ENCODE measurements around the gene FTHL17.

FTHL17 gene

GRCh38 chrX:31112226-31112999 is 40.6 kb upstream of the FTHL17 start:
- no CpG with 5 or more reads among the region's 5 CpGs for WGBS (ENCODE audit: extremely low coverage, insufficient coverage, insufficient read length)

GRCh38 chrX:31110657-31111056 is 38.8 kb upstream of the FTHL17 start:
- H3K4me1 ChIP-seq (ENCODE audit: control insufficient read depth in 1 of 2, insufficient read depth in 2 of 2, low read length in 2 of 2): no peaks in the 10 kb centered on the region
- H2BK5ac ChIP-seq (ENCODE audit: low read depth, low read length, poor library complexity): no peak overlapping the region
- no peak overlapping the region for H3K9ac ChIP-seq (ENCODE audit: low read length)
- H3K23ac ChIP-seq (ENCODE audit: low read length): no peak overlapping the region
- H2BK120ac ChIP-seq (ENCODE audit: insufficient read depth, low read length, poor library complexity): no peak overlapping the region
- no peak overlapping the region for H2AFZ ChIP-seq (ENCODE audit: insufficient read depth, low read length, poor library complexity)
- no peak overlapping the region for H3K27ac ChIP-seq (ENCODE audit: low read depth, low read length)
- no peak overlapping the region for H4K8ac ChIP-seq (ENCODE audit: low read depth, low read length)
- H3K79me2 ChIP-seq (ENCODE audit: control insufficient read depth, insufficient read depth, low read length, poor library complexity): no peaks in the 10 kb centered on the region
- no CpG with 5 or more reads among the region's 6 CpGs for WGBS (ENCODE audit: extremely low coverage, insufficient coverage, insufficient read length)
- H4K12ac ChIP-seq (ENCODE audit: low read depth, low read length): no peak overlapping the region
- H4K91ac ChIP-seq (ENCODE audit: low read depth, low read length): no peak overlapping the region
- H3K14ac ChIP-seq (ENCODE audit: low read length): no peak overlapping the region
- H3K4me2 ChIP-seq (ENCODE audit: low read length): no peak overlapping the region
- no peak for DNase-seq
- H3K36me3 ChIP-seq (ENCODE audit: control insufficient read depth in 1 of 2, insufficient read depth in 2 of 2, low read length in 2 of 2): no peaks in the 10 kb centered on the region
- H3K9me3 ChIP-seq (ENCODE audit: insufficient read depth, low read depth, low read length): no peaks in the 10 kb centered on the region
- no peak overlapping the region for H2AK5ac ChIP-seq (ENCODE audit: low read length)
- H3K4me3 ChIP-seq (ENCODE audit: low read depth, low read length): no peak overlapping the region
- no peak overlapping the region for H2BK12ac ChIP-seq (ENCODE audit: low read length)
- H3K27me3 ChIP-seq (ENCODE audit: insufficient read depth, low read length): no peaks in the 10 kb centered on the region
- H3K18ac ChIP-seq (ENCODE audit: low read length): no peak overlapping the region
- H3K4ac ChIP-seq (ENCODE audit: low read depth, low read length): no peak overlapping the region
- H3K79me1 ChIP-seq (ENCODE audit: low read length): no peaks in the 10 kb centered on the region

More at GRCh38 chrX:31112226-31112999, 40.6 kb upstream of the FTHL17 start:
- no peak overlapping the region for H4K91ac ChIP-seq (ENCODE audit: low read depth, low read length)
- no peak overlapping the region for H3K27ac ChIP-seq (ENCODE audit: low read depth, low read length)
- no peaks in the 10 kb centered on the region for H3K79me2 ChIP-seq (ENCODE audit: control insufficient read depth, insufficient read depth, low read length, poor library complexity)
- no peak overlapping the region for H3K23ac ChIP-seq (ENCODE audit: low read length)
- H2BK120ac ChIP-seq (ENCODE audit: insufficient read depth, low read length, poor library complexity): no peak overlapping the region
- DNase-seq: no peak
- no peak overlapping the region for H2BK12ac ChIP-seq (ENCODE audit: low read length)
- no peaks in the 10 kb centered on the region for H3K79me1 ChIP-seq (ENCODE audit: low read length)
- no peak overlapping the region for H4K8ac ChIP-seq (ENCODE audit: low read depth, low read length)
- no peak overlapping the region for H3K4ac ChIP-seq (ENCODE audit: low read depth, low read length)
- no peaks in the 10 kb centered on the region for H3K27me3 ChIP-seq (ENCODE audit: insufficient read depth, low read length)
- H3K4me2 ChIP-seq (ENCODE audit: low read length): no peak overlapping the region
- H3K14ac ChIP-seq (ENCODE audit: low read length): no peak overlapping the region
- H3K18ac ChIP-seq (ENCODE audit: low read length): no peak overlapping the region
- no peak overlapping the region for H2AK5ac ChIP-seq (ENCODE audit: low read length)
- no peaks in the 10 kb centered on the region for H3K36me3 ChIP-seq (ENCODE audit: control insufficient read depth in 1 of 2, insufficient read depth in 2 of 2, low read length in 2 of 2)
- no peaks in the 10 kb centered on the region for H3K9me3 ChIP-seq (ENCODE audit: insufficient read depth, low read depth, low read length)
- H3K4me1 ChIP-seq (ENCODE audit: control insufficient read depth in 1 of 2, insufficient read depth in 2 of 2, low read length in 2 of 2): no peaks in the 10 kb centered on the region
- H3K4me3 ChIP-seq (ENCODE audit: low read depth, low read length): no peak overlapping the region
- H2BK5ac ChIP-seq (ENCODE audit: low read depth, low read length, poor library complexity): no peak overlapping the region
- no peak overlapping the region for H4K12ac ChIP-seq (ENCODE audit: low read depth, low read length)
- H2AFZ ChIP-seq (ENCODE audit: insufficient read depth, low read length, poor library complexity): no peak overlapping the region
- H3K9ac ChIP-seq (ENCODE audit: low read length): no peak overlapping the region

- no peaks in the 10 kb centered on the region for H3K9me3 ChIP-seq (ENCODE audit: insufficient read depth, low read depth, low read length)
- H2AK5ac ChIP-seq (ENCODE audit: low read length): no peak overlapping the region
- peak; percentile 4 to 23 for DNase-seq
- no peak overlapping the region for H3K23ac ChIP-seq (ENCODE audit: low read length)
- no peak overlapping the region for H2AFZ ChIP-seq (ENCODE audit: insufficient read depth, low read length, poor library complexity)
- H4K12ac ChIP-seq (ENCODE audit: low read depth, low read length): no peak overlapping the region
- H3K14ac ChIP-seq (ENCODE audit: low read length): no peak overlapping the region
- H3K4me1 ChIP-seq (ENCODE audit: control insufficient read depth in 1 of 2, insufficient read depth in 2 of 2, low read length in 2 of 2): no peaks in the 10 kb centered on the region
- WGBS (ENCODE audit: extremely low coverage, insufficient coverage, insufficient read length): no CpG with 5 or more reads among the region's 2 CpGs
- no peak overlapping the region for H3K18ac ChIP-seq (ENCODE audit: low read length)
- H4K8ac ChIP-seq (ENCODE audit: low read depth, low read length): no peak overlapping the region
- H3K36me3 ChIP-seq (ENCODE audit: control insufficient read depth in 1 of 2, insufficient read depth in 2 of 2, low read length in 2 of 2): no peaks in the 10 kb centered on the region
- H2BK5ac ChIP-seq (ENCODE audit: low read depth, low read length, poor library complexity): no peak overlapping the region
- no peak overlapping the region for H3K9ac ChIP-seq (ENCODE audit: low read length)
- H2BK12ac ChIP-seq (ENCODE audit: low read length): no peak overlapping the region
- no peak overlapping the region for H3K4ac ChIP-seq (ENCODE audit: low read depth, low read length)
- H3K79me2 ChIP-seq (ENCODE audit: control insufficient read depth, insufficient read depth, low read length, poor library complexity): no peaks in the 10 kb centered on the region
- no peak overlapping the region for H2BK120ac ChIP-seq (ENCODE audit: insufficient read depth, low read length, poor library complexity)
- H3K4me2 ChIP-seq (ENCODE audit: low read length): no peak overlapping the region
- H3K4me3 ChIP-seq (ENCODE audit: low read depth, low read length): no peak overlapping the region
- H3K27ac ChIP-seq (ENCODE audit: low read depth, low read length): no peak overlapping the region
- no peaks in the 10 kb centered on the region for H3K79me1 ChIP-seq (ENCODE audit: low read length)
- H3K27me3 ChIP-seq (ENCODE audit: insufficient read depth, low read length): no peaks in the 10 kb centered on the region
- no peak overlapping the region for H4K91ac ChIP-seq (ENCODE audit: low read depth, low read length)
Measured at GRCh38 chrX:31099536-31100090, 27.8 kb upstream of the FTHL17 start.

GRCh38 chrX:31098079-31098478 is 26.2 kb upstream of the FTHL17 start:
- H2BK120ac ChIP-seq (ENCODE audit: insufficient read depth, low read length, poor library complexity): no peak overlapping the region
- no peak overlapping the region for H3K23ac ChIP-seq (ENCODE audit: low read length)
- no peak overlapping the region for H4K8ac ChIP-seq (ENCODE audit: low read depth, low read length)
- H3K36me3 ChIP-seq (ENCODE audit: control insufficient read depth in 1 of 2, insufficient read depth in 2 of 2, low read length in 2 of 2): no peaks in the 10 kb centered on the region
- H4K12ac ChIP-seq (ENCODE audit: low read depth, low read length): no peak overlapping the region
- H4K91ac ChIP-seq (ENCODE audit: low read depth, low read length): no peak overlapping the region
- H3K79me1 ChIP-seq (ENCODE audit: low read length): no peaks in the 10 kb centered on the region
- DNase-seq: no peak
- WGBS (ENCODE audit: extremely low coverage, insufficient coverage, insufficient read length): no CpG with 5 or more reads among the region's 3 CpGs
- no peak overlapping the region for H3K4me2 ChIP-seq (ENCODE audit: low read length)
- no peak overlapping the region for H3K14ac ChIP-seq (ENCODE audit: low read length)
- no peaks in the 10 kb centered on the region for H3K9me3 ChIP-seq (ENCODE audit: insufficient read depth, low read depth, low read length)
- H3K9ac ChIP-seq (ENCODE audit: low read length): no peak overlapping the region
- no peak overlapping the region for H3K27ac ChIP-seq (ENCODE audit: low read depth, low read length)
- H3K4me3 ChIP-seq (ENCODE audit: low read depth, low read length): no peak overlapping the region
- no peaks in the 10 kb centered on the region for H3K4me1 ChIP-seq (ENCODE audit: control insufficient read depth in 1 of 2, insufficient read depth in 2 of 2, low read length in 2 of 2)
- no peaks in the 10 kb centered on the region for H3K27me3 ChIP-seq (ENCODE audit: insufficient read depth, low read length)
- no peaks in the 10 kb centered on the region for H3K79me2 ChIP-seq (ENCODE audit: control insufficient read depth, insufficient read depth, low read length, poor library complexity)
- H3K4ac ChIP-seq (ENCODE audit: low read depth, low read length): no peak overlapping the region
- no peak overlapping the region for H2BK5ac ChIP-seq (ENCODE audit: low read depth, low read length, poor library complexity)
- no peak overlapping the region for H2AFZ ChIP-seq (ENCODE audit: insufficient read depth, low read length, poor library complexity)
- no peak overlapping the region for H2AK5ac ChIP-seq (ENCODE audit: low read length)
- H3K18ac ChIP-seq (ENCODE audit: low read length): no peak overlapping the region
- H2BK12ac ChIP-seq (ENCODE audit: low read length): no peak overlapping the region

Data from trophoblast cell (in vitro differentiated cells and primary cell).